H9 (cell line): ENCODE results near the gene FCGR3A. TPM values are rescaled to one million over a fixed set of nuclear protein-coding genes. Genes with fewer than 3 reads are reported as not detected.

Experiments
- DNase-seq: peaks from one replicate; pipeline ENCODE4 v3.0.0-alpha.2; 2017
- H2AFZ ChIP-seq: one replicate; pipeline ENCODE4 v1.6.1; 2013; ENCODE audit warnings: mild to moderate bottlenecking, low read length, control low read depth, moderate library complexity
- H2AK5ac ChIP-seq: 2 replicates; pipeline ENCODE4 v1.6.1; 2013; ENCODE audit warnings: low read length, control low read depth, mixed read lengths; ENCODE audit not compliant: insufficient read length
- H2BK120ac ChIP-seq: one replicate; pipeline ENCODE4 v1.6.1; 2013; ENCODE audit warnings: low read depth, mild to moderate bottlenecking, low read length, control low read depth, inconsistent platforms; ENCODE audit not compliant: poor library complexity, severe bottlenecking
- H2BK12ac ChIP-seq: 2 replicates; pipeline ENCODE4 v1.6.1; 2013; ENCODE audit warnings: low read length, control low read depth, mixed read lengths, low read depth; ENCODE audit not compliant: insufficient read length
- H2BK15ac ChIP-seq: 2 replicates; pipeline ENCODE4 v1.6.1; 2013; ENCODE audit warnings: low read depth, low read length, control low read depth
- H2BK20ac ChIP-seq: one replicate; pipeline ENCODE4 v1.6.1; 2013; ENCODE audit warnings: low read depth, mild to moderate bottlenecking, low read length, control low read depth, inconsistent platforms; ENCODE audit not compliant: poor library complexity, severe bottlenecking
- H2BK5ac ChIP-seq: 2 replicates; pipeline ENCODE4 v1.6.1; 2013; ENCODE audit warnings: low read length, control low read depth, mixed read lengths; ENCODE audit not compliant: insufficient read length
- H3K14ac ChIP-seq: 2 replicates; pipeline ENCODE4 v1.6.1; 2013; ENCODE audit warnings: low read length, control low read depth; ENCODE audit not compliant: insufficient read depth
- H3K18ac ChIP-seq: 2 replicates; pipeline ENCODE4 v1.6.1; 2013; ENCODE audit warnings: low read depth, mild to moderate bottlenecking, mixed read lengths, low read length, control low read depth; ENCODE audit not compliant: insufficient read length
- H3K23ac ChIP-seq: 2 replicates; pipeline ENCODE4 v1.6.1; 2013; ENCODE audit warnings: low read length, control low read depth, mixed read lengths, low read depth; ENCODE audit not compliant: insufficient read length
- H3K23me2 ChIP-seq: 2 replicates; pipeline ENCODE4 v1.6.1; 2013; ENCODE audit warnings: low read depth, mild to moderate bottlenecking, mixed read lengths, low read length, control low read depth; ENCODE audit not compliant: insufficient read length, poor library complexity, severe bottlenecking
- H3K27ac ChIP-seq: 2 replicates; pipeline ENCODE4 v1.5.1; 2013; ENCODE audit warnings: low read length, control low read depth, mixed read lengths, low read depth; ENCODE audit not compliant: insufficient read length
- H3K27me3 ChIP-seq: 2 replicates; pipeline ENCODE4 v1.6.1; 2013; ENCODE audit warnings: low read length, control low read depth, inconsistent platforms; ENCODE audit not compliant: insufficient read depth
- H3K4ac ChIP-seq: 2 replicates; pipeline ENCODE4 v1.6.1; 2013; ENCODE audit warnings: low read depth, mild to moderate bottlenecking, control low read depth, inconsistent platforms, low read length, moderate library complexity
- H3K4me1 ChIP-seq: 2 replicates; pipeline ENCODE4 v1.6.1; 2013; ENCODE audit warnings: low read length, control low read depth, inconsistent platforms; ENCODE audit not compliant: insufficient read depth
- H3K4me2 ChIP-seq: 2 replicates; pipeline ENCODE4 v1.6.1; 2013; ENCODE audit warnings: low read length, control low read depth, mixed read lengths; ENCODE audit not compliant: insufficient read length, insufficient read depth
- H3K56ac ChIP-seq: 2 replicates; pipeline ENCODE4 v1.6.1; 2013; ENCODE audit warnings: low read depth, mild to moderate bottlenecking, mixed read lengths, low read length, control low read depth; ENCODE audit not compliant: insufficient read length
- H3K79me1 ChIP-seq: 2 replicates; pipeline ENCODE4 v1.6.1; 2013; ENCODE audit warnings: low read depth, mild to moderate bottlenecking, moderate library complexity, low read length, control low read depth, inconsistent platforms; ENCODE audit not compliant: insufficient read depth, poor library complexity, severe bottlenecking
- H3K79me2 ChIP-seq: 2 replicates; pipeline ENCODE4 v1.6.1; 2013; ENCODE audit warnings: low read length, control low read depth, inconsistent platforms; ENCODE audit not compliant: insufficient read depth
- H3K9ac ChIP-seq: 2 replicates; pipeline ENCODE4 v1.6.1; 2013; ENCODE audit warnings: low read length, control low read depth, mixed read lengths; ENCODE audit not compliant: insufficient read length; ENCODE audit errors: extremely low read depth
- H3K9me3 ChIP-seq: one replicate; pipeline ENCODE4 v1.6.1; 2013; ENCODE audit warnings: low read depth, low read length, inconsistent platforms; ENCODE audit not compliant: control insufficient read depth
- H3T11ph ChIP-seq: one replicate; pipeline ENCODE4 v1.6.1; 2013; ENCODE audit warnings: mild to moderate bottlenecking, low read length, control low read depth, inconsistent platforms
- H4K20me1 ChIP-seq: one replicate; pipeline ENCODE4 v1.6.1; 2013; ENCODE audit not compliant: control insufficient read depth, insufficient read length, insufficient read depth
- H4K5ac ChIP-seq: 2 replicates; pipeline ENCODE4 v1.6.1; 2013; ENCODE audit warnings: low read depth, mild to moderate bottlenecking, mixed read lengths, low read length, control low read depth; ENCODE audit not compliant: insufficient read length
- H4K8ac ChIP-seq: replicated peaks from 2 replicates; pipeline ENCODE4 v1.6.1; 2013; ENCODE audit warnings: low read length, control low read depth, mixed read lengths, low read depth; ENCODE audit not compliant: insufficient read length
- H4K91ac ChIP-seq: 2 replicates; pipeline ENCODE4 v1.6.1; 2013; ENCODE audit warnings: low read depth, mild to moderate bottlenecking, moderate library complexity, mixed read lengths, low read length, control low read depth; ENCODE audit not compliant: insufficient read length
- H3K27ac Mint-ChIP-seq, 3 experiments: 2 replicates in 2 of 3; 3 replicates in 1 of 3; pipeline ENCODE4 v1.8.0; 2020 to 2021; ENCODE audit warnings: mixed read lengths in 3 of 3, mild to moderate bottlenecking in 1 of 3, moderate library complexity in 1 of 3
- H3K27me3 Mint-ChIP-seq: 2 replicates; pipeline ENCODE4 v1.8.0; 2021; ENCODE audit warnings: low read depth, mild to moderate bottlenecking, moderate library complexity, mixed read lengths
- H3K36me3 Mint-ChIP-seq, 3 experiments: 2 replicates in 2 of 3; 3 replicates in 1 of 3; pipeline ENCODE4 v1.8.0; 2020 to 2021; ENCODE audit warnings: low read depth in 3 of 3, mixed read lengths in 3 of 3; ENCODE audit not compliant: insufficient read depth in 1 of 3
- H3K4me1 Mint-ChIP-seq, 2 experiments: 2 replicates each; pipeline ENCODE4 v1.8.0; 2020; ENCODE audit warnings: mixed read lengths in 2 of 2
- H3K4me3 Mint-ChIP-seq, 2 experiments: 2 replicates in 1 of 2; 3 replicates in 1 of 2; pipeline ENCODE4 v1.8.0; 2020 to 2021; ENCODE audit warnings: mild to moderate bottlenecking in 2 of 2, mixed read lengths in 2 of 2, moderate library complexity in 1 of 2
- H3K9me3 Mint-ChIP-seq, 2 experiments: 2 replicates in 1 of 2; 3 replicates in 1 of 2; pipeline ENCODE4 v1.8.0; 2020; ENCODE audit warnings: mild to moderate bottlenecking in 2 of 2, mixed read lengths in 2 of 2, moderate library complexity in 1 of 2
- CTCF ChIP-seq: fragments of 200-600 bp; sonication (generic); conservative IDR thresholded peaks from 3 replicates; pipeline ENCODE4 v1.8.0; 2021; ENCODE audit warnings: antibody characterized with exemption, mild to moderate bottlenecking
- WGBS: extraction: QIAGEN DNeasy Blood & Tissue Kit; methylation state at CpG from one replicate; pipeline ENCODE4 v1.1.7; 2013; ENCODE audit warnings: missing lambda C conversion rate, low lambda C conversion rate, mixed read lengths; ENCODE audit not compliant: insufficient read length; ENCODE audit errors: extremely low coverage; 5-methylcytosine and 5-hydroxymethylcytosine counted together
- total RNA-seq: library from RNA; stranded (reverse); gene quantifications from 2 replicates; pipeline ENCODE4 v1.2.1, GENCODE V29; 2021

FCGR3A gene
- total RNA-seq, 1 experiment from 2014 or later, result not detected

DNA sequence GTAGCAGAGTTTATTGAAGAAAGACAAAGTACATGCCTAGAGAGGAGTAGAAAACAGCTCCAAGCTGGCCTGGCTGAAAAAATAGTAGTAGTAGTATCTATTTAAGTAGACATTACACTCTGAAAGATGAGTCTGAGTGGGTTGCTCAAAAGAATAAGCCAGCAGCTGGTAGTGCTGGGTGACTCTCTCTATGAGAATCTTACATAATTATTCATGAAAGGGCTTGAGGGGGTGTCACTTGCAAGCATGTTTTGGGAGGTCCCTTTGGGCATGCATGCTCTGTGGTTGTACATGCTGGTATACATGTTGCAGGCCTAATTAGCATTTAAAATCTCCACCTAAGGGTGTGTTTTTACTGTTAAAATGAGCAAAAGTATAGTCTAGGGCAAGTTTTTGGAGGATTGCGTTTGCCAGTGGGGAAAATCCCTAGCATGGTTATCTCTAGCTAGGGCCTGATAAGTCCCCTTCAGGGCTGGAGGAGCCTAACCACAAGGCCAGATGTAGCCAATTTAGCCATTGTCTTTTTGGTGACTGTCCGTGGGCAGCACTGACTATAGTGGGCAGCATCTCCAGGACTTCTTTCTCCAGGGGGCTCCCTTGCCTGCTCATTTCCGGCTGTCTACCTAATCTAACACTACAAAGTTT is 55.4 kb downstream of the FCGR3A start:
- H3K4me2 ChIP-seq, result no peak overlapping the region
- Mint-ChIP-seq H3K27ac (no peak overlapping the region), H3K27me3 (peaks cover 36% of the 10 kb centered on the region), H3K4me1 (0 out of 4 replicates have a peak, but pooled peaks cover 0 to 3% of the 10 kb centered on the region in 2 experiments), H3K4me3 (no peak overlapping the region), H3K36me3 (no peaks in the 10 kb centered on the region), H3K9me3 (no peaks in the 10 kb centered on the region)
- no peak overlapping the region for H3K18ac ChIP-seq
- no peak overlapping the region for H4K5ac ChIP-seq
- no peak overlapping the region for H3K14ac ChIP-seq
- H3K23me2 ChIP-seq, result no peaks in the 10 kb centered on the region
- no peak overlapping the region for H4K8ac ChIP-seq
- DNase-seq, result no peak
- no peak overlapping the region for H3K4ac ChIP-seq
- no peaks in the 10 kb centered on the region for H3K79me1 ChIP-seq
- H2AFZ ChIP-seq, result no peak overlapping the region
- H4K20me1 ChIP-seq, result no peaks in the 10 kb centered on the region
- H2AK5ac ChIP-seq, result no peak overlapping the region
- H3K23ac ChIP-seq, result no peak overlapping the region
- no peaks in the 10 kb centered on the region for H3K9me3 ChIP-seq
- H2BK5ac ChIP-seq, result no peak overlapping the region
- no peak overlapping the region for H3K9ac ChIP-seq
- H3K27ac ChIP-seq, result no peak overlapping the region
- H3K27me3 ChIP-seq, result no peaks in the 10 kb centered on the region
- H2BK120ac ChIP-seq, result no peak overlapping the region
- WGBS, result no CpG with 5 or more reads among the region's 3 CpGs
- H3K79me2 ChIP-seq, result no peaks in the 10 kb centered on the region
- H2BK20ac ChIP-seq, result no peak overlapping the region
- no peak overlapping the region for H2BK12ac ChIP-seq
- no peak for TF ChIP-seq CTCF
- H2BK15ac ChIP-seq, result no peak overlapping the region
- no peak overlapping the region for H3K56ac ChIP-seq
- no peaks in the 10 kb centered on the region for H3K4me1 ChIP-seq
- no peak overlapping the region for H3T11ph ChIP-seq
- H4K91ac ChIP-seq, result no peak overlapping the region
